ENCODE data around the gene TSPAN9. TPM values are rescaled to one million over a fixed set of nuclear protein-coding genes. Genes with fewer than 3 reads are reported as not detected.

TSPAN9 gene
- polyA plus RNA-seq, 1 of the 3 experiments (the other 2 are of a cell fraction): 34.9 TPM

DNA sequence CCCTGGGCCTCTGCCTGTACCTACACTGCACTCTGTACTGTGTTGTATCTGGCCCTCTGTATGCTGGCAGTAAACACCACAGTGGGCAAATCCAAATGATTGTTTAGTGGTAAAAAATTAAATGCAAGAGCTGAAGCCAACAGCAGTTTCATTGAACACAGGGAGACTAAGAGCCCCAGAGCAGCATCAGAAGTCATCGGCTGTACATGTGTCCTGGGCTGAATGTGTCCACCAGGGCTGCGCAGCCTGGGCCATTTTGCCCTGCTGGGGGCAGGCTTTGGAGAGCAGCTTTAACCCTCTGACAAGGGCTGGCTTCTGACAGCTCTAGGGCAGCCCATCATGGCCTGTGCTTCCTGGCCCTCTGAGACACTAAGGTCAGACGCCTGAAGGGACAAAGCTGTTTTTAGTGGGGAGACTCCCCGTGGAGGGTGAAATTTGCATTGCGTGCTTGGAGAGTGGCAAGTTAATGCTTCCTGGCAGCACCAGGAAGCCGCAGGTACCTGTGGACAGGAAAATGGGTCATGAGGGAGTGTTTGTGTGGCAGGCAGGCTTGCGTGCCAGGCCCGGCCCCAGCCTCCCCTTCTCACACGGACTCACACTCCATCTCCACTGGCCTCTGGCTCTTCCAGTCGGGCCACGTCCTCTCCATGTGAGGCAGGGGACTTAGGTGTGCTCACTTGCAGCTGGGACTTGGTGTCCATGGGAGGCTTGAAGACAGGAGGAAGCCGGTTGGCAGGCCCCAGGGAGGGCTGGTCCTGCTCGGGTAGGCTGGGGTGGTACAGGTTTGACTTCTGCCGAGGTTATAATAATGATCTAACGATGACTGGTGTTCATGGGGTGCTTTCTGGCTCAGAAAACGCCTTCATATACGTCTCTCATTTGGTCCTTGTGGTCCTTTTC lies 150.1 kb downstream of the TSPAN9 start:
- H3K79me2 ChIP-seq (ENCODE audit: insufficient read depth): peaks cover 3% of the 10 kb centered on the region; the same call in 1 of the 2 replicates
- H3K36me3 ChIP-seq (replicated peaks in 1 of 2; ENCODE audit: control insufficient read depth in 1 of 2, insufficient read depth in 2 of 2, low read length in 1 of 2): peaks cover 0 to 9% of the 10 kb centered on the region in 2 experiments
- H3K4me3 ChIP-seq (ENCODE audit: low read depth in 2 of 2, low read length in 1 of 2): no peak overlapping the region
- peaks cover 8% of the 10 kb centered on the region for H3F3A ChIP-seq (replicated peaks; ENCODE audit: insufficient read depth)
- TF ChIP-seq, protein P1, sequence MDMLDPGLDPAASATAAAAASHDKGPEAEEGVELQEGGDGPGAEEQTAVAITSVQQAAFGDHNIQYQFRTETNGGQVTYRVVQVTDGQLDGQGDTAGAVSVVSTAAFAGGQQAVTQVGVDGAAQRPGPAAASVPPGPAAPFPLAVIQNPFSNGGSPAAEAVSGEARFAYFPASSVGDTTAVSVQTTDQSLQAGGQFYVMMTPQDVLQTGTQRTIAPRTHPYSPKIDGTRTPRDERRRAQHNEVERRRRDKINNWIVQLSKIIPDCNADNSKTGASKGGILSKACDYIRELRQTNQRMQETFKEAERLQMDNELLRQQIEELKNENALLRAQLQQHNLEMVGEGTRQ (IDR thresholded peaks at IDR 0.05; ENCODE audit: borderline replicate concordance, low read depth, low read length): no peak
- TF ChIP-seq NRF1 (IDR thresholded peaks at IDR 0.05; ENCODE audit: low read depth, low read length): no peak
- no peak for TF ChIP-seq IRF3 (IDR thresholded peaks at IDR 0.05; ENCODE audit: low read depth, low read length)
- TF ChIP-seq MXI1 (IDR thresholded peaks at IDR 0.05; ENCODE audit: low read depth, low read length): no peak
- no peak for TF ChIP-seq EP300 (IDR thresholded peaks at IDR 0.05; ENCODE audit: borderline replicate concordance in 1 of 2, low read depth in 1 of 2, low read length in 1 of 2)
- TF ChIP-seq CTCF (IDR thresholded peaks at IDR 0.05): no peak
- no peak for TF ChIP-seq FOXM1 (IDR thresholded peaks at IDR 0.05; ENCODE audit: low read depth)
- TF ChIP-seq RAD21 (IDR thresholded peaks at IDR 0.05; ENCODE audit: low read length): no peak
- TF ChIP-seq, protein P2, sequence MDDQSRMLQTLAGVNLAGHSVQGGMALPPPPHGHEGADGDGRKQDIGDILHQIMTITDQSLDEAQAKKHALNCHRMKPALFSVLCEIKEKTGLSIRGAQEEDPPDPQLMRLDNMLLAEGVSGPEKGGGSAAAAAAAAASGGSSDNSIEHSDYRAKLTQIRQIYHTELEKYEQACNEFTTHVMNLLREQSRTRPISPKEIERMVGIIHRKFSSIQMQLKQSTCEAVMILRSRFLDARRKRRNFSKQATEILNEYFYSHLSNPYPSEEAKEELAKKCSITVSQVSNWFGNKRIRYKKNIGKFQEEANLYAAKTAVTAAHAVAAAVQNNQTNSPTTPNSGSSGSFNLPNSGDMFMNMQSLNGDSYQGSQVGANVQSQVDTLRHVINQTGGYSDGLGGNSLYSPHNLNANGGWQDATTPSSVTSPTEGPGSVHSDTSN (IDR thresholded peaks at IDR 0.05): no peak
- TF ChIP-seq CHD2 (IDR thresholded peaks at IDR 0.05; ENCODE audit: low read length, partially characterized antibody): no peak
- TF ChIP-seq ZBTB33 (IDR thresholded peaks at IDR 0.05; ENCODE audit: borderline replicate concordance, low read depth): no peak
- no peak for TF ChIP-seq SMC3 (IDR thresholded peaks at IDR 0.05; ENCODE audit: low read depth, low read length)
- no peak for TF ChIP-seq RCOR1 (IDR thresholded peaks at IDR 0.05; ENCODE audit: low read length)
- TF ChIP-seq POLR2AphosphoS5 (IDR thresholded peaks at IDR 0.05; ENCODE audit: low read depth, low read length): no peak
- no peak for TF ChIP-seq TCF12 (IDR thresholded peaks at IDR 0.05)
- TF ChIP-seq MAX (IDR thresholded peaks at IDR 0.05; ENCODE audit: low read depth): no peak
- no peak for TF ChIP-seq TEAD4 (IDR thresholded peaks at IDR 0.05; ENCODE audit: borderline replicate concordance, insufficient read depth)
- H3K9me2 ChIP-seq: no peaks in the 10 kb centered on the region
- no peak for DNase-seq
- no peak overlapping the region for H2AFZ ChIP-seq (ENCODE audit: low read depth)
- peaks cover 23 to 30% of the 10 kb centered on the region in 2 experiments; a peak in 3 of 4 replicates for H3K4me1 ChIP-seq (ENCODE audit: control insufficient read depth in 1 of 2, insufficient read depth in 2 of 2, low read depth in 1 of 2, low read length in 1 of 2)
- H3K27ac ChIP-seq (ENCODE audit: low read depth in 2 of 2, low read length in 1 of 2): no peak overlapping the region
- H3K9ac ChIP-seq: no peak overlapping the region
- H4K20me1 ChIP-seq (ENCODE audit: insufficient read depth): no peaks in the 10 kb centered on the region
- 85% methylated on average over 17 of the region's 17 CpGs for WGBS (ENCODE audit: low lambda C conversion rate)
- no peak overlapping the region for H3K4me2 ChIP-seq
- ChIA-PET CTCF (interaction anchor here (1.1 to 2.1 kb wide), 3 partner anchors 16 to 92 kb away, joined by 3 to 9 read pairs (median 6); no protein-coding TSS in a partner anchor), POLR2A (no interaction called here)
- no peaks in the 10 kb centered on the region for H3K9me3 ChIP-seq
- H3K27me3 ChIP-seq (ENCODE audit: insufficient read depth): no peaks in the 10 kb centered on the region

Measured in SK-N-SH (cell line).